ENCODE measurements around the gene RHOC.

RHOC gene

DNA sequence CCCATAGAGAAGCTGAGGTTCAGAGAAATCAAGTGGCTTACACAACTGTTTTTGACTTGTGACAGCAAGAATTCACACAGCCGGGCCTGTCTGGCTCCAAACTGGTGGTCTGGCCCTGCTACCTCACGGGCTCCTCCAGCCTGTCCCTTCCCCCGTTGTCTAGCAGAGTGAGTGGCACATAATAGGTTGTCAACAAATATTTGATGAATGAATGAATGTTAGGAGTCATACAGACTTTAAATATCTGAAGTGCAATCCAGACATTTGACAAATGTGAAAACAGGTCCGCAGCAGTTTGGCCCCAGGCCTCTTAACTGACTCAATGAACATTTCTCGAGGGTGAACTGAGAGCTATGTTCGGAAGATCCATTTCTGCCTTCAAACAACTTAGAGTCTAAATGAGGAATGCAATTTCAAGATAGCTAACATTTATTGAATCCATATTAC is 1.1 kb upstream of the RHOC start:
- H3K4me1 ChIP-seq, result peaks cover 44 to 69% (median 59%) of the 10 kb centered on the region in 10 experiments
- no peaks in the 10 kb centered on the region; a peak in 1 of 22 replicates for H3K27me3 ChIP-seq
- H3K27ac ChIP-seq, result no peak overlapping the region
- H4K20me1 ChIP-seq, result peaks cover 0 to 19% (median 7%) of the 10 kb centered on the region in 11 experiments; a peak in 8 of 22 replicates
- H3K4me2 ChIP-seq, result peak overlapping the region; percentile 70 to 100 (median 98)
- H3K9ac ChIP-seq, result peak overlapping the region in 5 of 11 experiments; percentile 83 to 91 (median 87); a peak in 3 of 22 replicates
- no peak for TF ChIP-seq Cebpa-rat (IDR thresholded peaks at IDR 0.05)
- peaks cover 0 to 10% (median 0%) of the 10 kb centered on the region in 11 experiments; a peak in 6 of 22 replicates for H3K36me3 ChIP-seq
- H3K9me3 ChIP-seq (replicated peaks in 1 of 11), result no peaks in the 10 kb centered on the region
- H3K4me3 ChIP-seq, result peak overlapping the region in 3 of 10 experiments; percentile 69 to 89 (median 80); a peak in 4 of 20 replicates

DNA sequence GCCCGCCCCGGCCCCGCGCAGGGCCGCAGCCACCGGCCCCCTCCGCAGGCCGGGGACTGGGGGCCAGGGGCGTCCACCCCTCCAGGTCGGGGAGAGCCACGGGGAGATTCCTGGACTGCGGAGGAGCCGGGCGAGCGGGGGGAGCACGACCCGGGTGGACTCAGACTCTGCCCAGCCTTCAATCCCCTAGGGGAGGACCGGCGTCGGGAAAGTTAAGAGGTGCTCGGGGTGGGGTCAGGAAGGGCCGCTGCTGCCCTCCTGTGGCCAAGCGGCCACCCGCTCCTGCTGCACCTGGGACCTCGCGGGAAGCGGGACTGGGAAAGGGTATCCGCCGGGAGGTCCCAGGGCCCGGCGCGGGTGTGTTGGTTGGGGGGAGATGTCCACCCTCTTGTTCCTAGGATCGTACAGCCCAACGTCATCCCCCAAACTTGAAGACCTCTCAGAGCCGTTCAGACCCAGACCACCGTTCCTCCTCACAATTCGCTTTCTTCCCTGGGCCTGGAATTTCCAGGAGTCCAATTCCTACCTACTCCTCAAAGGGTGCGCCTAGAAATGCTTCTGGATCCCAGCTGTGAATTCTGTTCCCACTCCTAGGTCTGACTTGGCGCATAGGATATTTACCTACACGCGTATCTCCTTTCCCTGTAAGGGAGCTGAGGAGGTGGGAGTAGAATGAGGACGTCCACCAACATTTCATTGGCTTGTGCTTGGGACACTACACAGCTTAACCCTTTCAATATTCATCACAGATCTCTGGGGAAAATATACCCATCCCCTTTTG is 484 bp upstream of the RHOC start:
- H3K9me3 ChIP-seq (replicated peaks in 1 of 11), result no peaks in the 10 kb centered on the region
- H3K4me3 ChIP-seq, result peak overlapping the region; percentile 69 to 95 (median 86)
- H3K27ac ChIP-seq, result peak overlapping the region; percentile 76 to 88 (median 82); a peak in 21 of 22 replicates
- H3K27me3 ChIP-seq, result no peaks in the 10 kb centered on the region; a peak in 1 of 22 replicates
- H3K4me2 ChIP-seq, result peak overlapping the region; percentile 70 to 100 (median 98)
- peaks cover 0 to 16% (median 6%) of the 10 kb centered on the region in 11 experiments; a peak in 10 of 22 replicates for H3K36me3 ChIP-seq
- peaks cover 50 to 69% (median 65%) of the 10 kb centered on the region in 10 experiments for H3K4me1 ChIP-seq
- TF ChIP-seq Cebpa-rat (IDR thresholded peaks at IDR 0.05), result no peak
- peak overlapping the region; percentile 82 to 92 (median 88) for H3K9ac ChIP-seq
- H4K20me1 ChIP-seq, result peaks cover 0 to 25% (median 7%) of the 10 kb centered on the region in 11 experiments; a peak in 8 of 22 replicates

DNA sequence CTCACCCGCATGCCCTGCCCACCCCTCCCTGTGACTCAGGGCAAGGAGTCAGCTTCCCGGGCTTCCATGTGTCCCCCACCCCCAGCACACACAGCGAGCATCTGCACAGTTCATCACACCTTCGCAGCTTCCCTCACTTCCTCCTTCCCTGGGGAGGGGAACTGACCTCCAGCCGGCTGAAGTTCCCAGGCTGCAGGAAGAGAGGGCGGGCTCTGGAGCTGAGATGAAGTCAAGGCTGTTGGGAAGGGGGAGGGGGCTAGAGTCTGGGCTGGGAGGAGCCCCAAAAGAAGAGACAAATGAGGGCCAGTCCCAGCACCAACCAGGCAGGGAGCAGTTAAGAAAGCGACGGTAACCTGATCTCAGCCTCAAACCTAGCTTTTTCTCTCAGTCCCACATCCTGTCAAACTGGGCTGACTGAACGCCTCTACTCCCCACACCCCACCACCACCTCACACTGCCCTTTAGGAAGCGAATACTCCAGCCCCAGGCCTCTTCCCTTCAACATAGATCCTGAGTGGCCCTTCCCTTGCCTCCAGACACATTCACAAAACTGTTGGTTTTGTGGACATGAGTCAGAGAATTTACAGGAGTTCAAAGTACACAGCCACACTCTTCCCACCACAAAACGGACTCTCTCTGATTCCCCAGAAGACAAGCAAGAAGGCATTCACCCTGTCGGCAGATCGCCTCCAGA is 1.8 kb downstream of the RHOC start:
- peak overlapping the region; percentile 69 to 95 (median 86) for H3K4me3 ChIP-seq
- peaks cover under 1 to 27% (median 18%) of the 10 kb centered on the region in 11 experiments; a peak in 15 of 22 replicates for H3K36me3 ChIP-seq
- peak overlapping the region; percentile 6 to 88 (median 81); a peak in 21 of 22 replicates for H3K27ac ChIP-seq
- peak overlapping the region; percentile 88 to 100 (median 98) for H3K4me2 ChIP-seq
- peaks cover 0 to 27% (median 7%) of the 10 kb centered on the region in 11 experiments; a peak in 8 of 22 replicates for H4K20me1 ChIP-seq
- no peaks in the 10 kb centered on the region for H3K9me3 ChIP-seq (replicated peaks in 1 of 11)
- no peak for TF ChIP-seq Cebpa-rat (IDR thresholded peaks at IDR 0.05)
- H3K27me3 ChIP-seq, result no peaks in the 10 kb centered on the region
- H3K4me1 ChIP-seq, result peaks cover 62 to 77% (median 75%) of the 10 kb centered on the region in 10 experiments
- peak overlapping the region; percentile 82 to 92 (median 88) for H3K9ac ChIP-seq

GRCh38 chr1:112704391-112704933 is 2.5 kb downstream of the RHOC start:
- Histone ChIP-seq H4K20me1 (peaks cover 0 to 27% (median 7%) of the 10 kb centered on the region in 11 experiments; a peak in 8 of 22 replicates), H3K9me3 (replicated peaks in 1 of 11) (no peaks in the 10 kb centered on the region), H3K9ac (peak overlapping the region in 10 of 11 experiments; percentile 82 to 92 (median 88); a peak in 20 of 22 replicates), H3K27me3 (no peaks in the 10 kb centered on the region), H3K36me3 (peaks cover 7 to 29% (median 21%) of the 10 kb centered on the region in 11 experiments; a peak in 18 of 22 replicates), H3K27ac (peak overlapping the region in 10 of 11 experiments; percentile 25 to 88 (median 81); a peak in 20 of 22 replicates), H3K4me3 (peak overlapping the region; percentile 69 to 95 (median 86); a peak in 17 of 20 replicates), H3K4me2 (peak overlapping the region; percentile 88 to 100 (median 98)), H3K4me1 (peaks cover 69 to 83% (median 82%) of the 10 kb centered on the region in 10 experiments)
- no peak for TF ChIP-seq Cebpa-rat (IDR thresholded peaks at IDR 0.05)

- H3K36me3 ChIP-seq, result peaks cover 12 to 36% (median 28%) of the 10 kb centered on the region in 11 experiments; a peak in 20 of 22 replicates
- H3K9me3 ChIP-seq (replicated peaks in 1 of 11), result no peaks in the 10 kb centered on the region
- TF ChIP-seq Cebpa-rat (IDR thresholded peaks at IDR 0.05), result no peak
- no peak overlapping the region for H3K4me3 ChIP-seq
- H4K20me1 ChIP-seq, result peaks cover 0 to 27% (median 7%) of the 10 kb centered on the region in 11 experiments; a peak in 8 of 22 replicates
- H3K27me3 ChIP-seq, result no peaks in the 10 kb centered on the region
- peak overlapping the region in 6 of 11 experiments; percentile 28 to 90 (median 87); a peak in 6 of 22 replicates for H3K9ac ChIP-seq
- peak overlapping the region; percentile 88 to 100 (median 98) for H3K4me2 ChIP-seq
- peak overlapping the region in 6 of 11 experiments; percentile 73 to 85 (median 81); a peak in 10 of 22 replicates for H3K27ac ChIP-seq
- peaks cover 75 to 91% (median 85%) of the 10 kb centered on the region in 10 experiments for H3K4me1 ChIP-seq
Observed at GRCh38 chr1:112703706-112704105, 3.2 kb downstream of the RHOC start.

DNA sequence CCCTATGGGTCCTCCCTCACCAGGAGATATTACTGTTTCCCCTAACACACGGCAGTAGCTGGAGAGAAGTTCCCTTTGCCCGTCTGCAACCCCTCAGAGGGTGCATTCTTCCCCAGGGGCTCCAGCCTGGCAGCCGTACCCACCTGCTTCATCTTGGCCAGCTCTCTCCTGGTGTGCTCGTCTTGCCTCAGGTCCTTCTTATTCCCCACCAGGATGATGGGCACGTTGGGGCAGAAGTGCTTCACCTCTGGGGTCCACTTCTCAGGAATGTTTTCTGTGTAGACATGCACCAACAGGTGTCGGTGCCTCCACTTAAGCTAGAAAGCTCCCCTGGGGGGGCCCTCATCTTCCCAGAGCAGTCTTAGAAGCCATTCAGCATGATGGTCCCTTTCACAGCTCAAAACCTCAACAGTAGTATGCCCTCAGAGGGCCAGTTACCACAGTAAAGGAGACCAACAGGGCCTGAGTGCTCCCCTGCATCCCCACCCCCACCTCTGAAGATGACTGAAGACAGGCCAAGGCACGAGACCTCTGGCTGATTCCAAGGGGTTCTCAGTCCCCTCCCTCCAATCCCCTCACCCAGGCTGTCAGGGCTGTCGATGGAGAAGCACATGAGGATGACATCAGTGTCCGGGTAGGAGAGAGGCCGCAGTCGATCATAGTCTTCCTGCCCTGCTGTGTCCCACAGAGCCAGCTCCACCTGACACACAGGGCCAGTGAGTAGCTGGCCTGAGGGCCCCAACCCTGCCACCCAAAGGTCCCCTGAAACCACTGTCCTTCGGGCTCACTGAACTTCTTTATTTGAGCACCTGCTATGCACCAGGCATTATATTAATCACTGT is 4.3 kb downstream of the RHOC start:
- Histone ChIP-seq H3K27ac (peak overlapping the region in 9 of 11 experiments; percentile 78 to 92 (median 87); a peak in 17 of 22 replicates), H3K4me3 (peak overlapping the region in 2 of 10 experiments; percentile 12 to 29; a peak in 3 of 20 replicates), H3K36me3 (peaks cover 23 to 47% (median 34%) of the 10 kb centered on the region in 11 experiments; a peak in 21 of 22 replicates), H3K27me3 (no peaks in the 10 kb centered on the region), H3K4me2 (peak overlapping the region; percentile 87 to 100 (median 95)), H3K9ac (peak overlapping the region; percentile 16 to 82 (median 72); a peak in 14 of 22 replicates), H3K4me1 (peaks cover 78 to 91% (median 89%) of the 10 kb centered on the region in 10 experiments), H3K9me3 (replicated peaks in 1 of 11) (no peaks in the 10 kb centered on the region), H4K20me1 (peaks cover 0 to 27% (median 7%) of the 10 kb centered on the region in 11 experiments; a peak in 8 of 22 replicates)
- no peak for TF ChIP-seq Cebpa-rat (IDR thresholded peaks at IDR 0.05)

DNA sequence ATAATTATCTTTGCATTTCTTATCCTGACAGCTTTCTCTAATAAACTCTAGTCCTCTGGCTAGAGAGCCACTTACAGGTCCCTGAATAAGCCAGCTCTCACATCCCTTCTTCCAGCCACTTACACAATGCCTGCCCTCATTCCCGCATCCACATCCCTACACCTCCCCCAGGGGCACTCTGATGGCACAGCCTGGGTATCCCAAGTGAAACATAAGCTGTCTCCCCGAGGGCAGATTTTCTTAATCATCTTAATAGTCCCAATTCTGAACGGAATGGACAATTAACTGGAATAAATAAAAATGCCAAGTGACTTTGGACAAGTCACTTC is 4.9 kb downstream of the RHOC start:
- H3K4me2 ChIP-seq, result peak overlapping the region; percentile 87 to 100 (median 95)
- H3K27ac ChIP-seq, result peak overlapping the region; percentile 62 to 92 (median 86); a peak in 20 of 22 replicates
- H3K9ac ChIP-seq, result peak overlapping the region; percentile 46 to 82 (median 74); a peak in 17 of 22 replicates
- H3K9me3 ChIP-seq (replicated peaks in 1 of 11), result no peaks in the 10 kb centered on the region
- H3K36me3 ChIP-seq, result peaks cover 26 to 53% (median 36%) of the 10 kb centered on the region in 11 experiments
- no peak for TF ChIP-seq Cebpa-rat (IDR thresholded peaks at IDR 0.05)
- H4K20me1 ChIP-seq, result peaks cover 0 to 27% (median 7%) of the 10 kb centered on the region in 11 experiments; a peak in 8 of 22 replicates
- H3K4me1 ChIP-seq, result peaks cover 77 to 92% (median 85%) of the 10 kb centered on the region in 10 experiments
- peak overlapping the region in 3 of 10 experiments; percentile 40 to 56 (median 41); a peak in 5 of 20 replicates for H3K4me3 ChIP-seq
- no peaks in the 10 kb centered on the region for H3K27me3 ChIP-seq
